Upper lobe of left lung (tissue), 6 donors: ENCODE data around the gene PCYOX1L. TPM values are rescaled to one million over a fixed set of nuclear protein-coding genes. Genes with fewer than 3 reads are reported as not detected.
A peak's percentile ranks its signal among the peaks of the same experiment; 100 is the strongest.

Source experiments
- ATAC-seq, 2 donors: fragments of 200-7000 bp; cut with Tn5 transposase; one replicate each; pipeline ENCODE4 v1.9.1; 2022; ENCODE audit warnings: mild to moderate bottlenecking in 2 of 2, moderate library complexity in 2 of 2; ENCODE audit not compliant: low FRiP score in 2 of 2
- DNase-seq, 2 donors: peaks; one replicate each; pipeline ENCODE4 v3.0.0-alpha.2; 2019 to 2020
- H3K27ac ChIP-seq, 4 donors: fragments of 200-600 bp; sonication (generic); one replicate each; pipeline ENCODE4 v1.5.1; 2016 to 2019
- H3K27me3 ChIP-seq, 4 donors: fragments of 200-600 bp; sonication (generic); one replicate each; pipeline ENCODE4 v1.5.1; 2017 to 2019
- H3K36me3 ChIP-seq, 4 donors: fragments of 200-600 bp; sonication (generic); one replicate each; pipeline ENCODE4 v1.5.1; 2016 to 2019
- H3K4me1 ChIP-seq, 4 donors: fragments of 200-600 bp; sonication (generic); one replicate each; pipeline ENCODE4 v1.5.1; 2018 to 2019
- H3K4me3 ChIP-seq, 4 donors: fragments of 200-600 bp; sonication (generic); one replicate each; pipeline ENCODE4 v1.5.1; 2017 to 2019; ENCODE audit warnings: mild to moderate bottlenecking in 2 of 4, moderate library complexity in 1 of 4
- H3K9me3 ChIP-seq, 4 donors: fragments of 200-600 bp; sonication (generic); one replicate each; pipeline ENCODE4 v1.5.1; 2018 to 2019
- EP300 ChIP-seq, 4 donors: sonication (generic); formaldehyde crosslinking; IDR thresholded peaks; one replicate each; pipeline ENCODE4 v1.5.1; 2017; ENCODE audit warnings: antibody characterized with exemption in 4 of 4, control low read depth in 2 of 4
- POLR2A ChIP-seq, 4 donors: fragments of 450-650 bp; IDR thresholded peaks; one replicate each; pipeline ENCODE4 v1.5.1; 2016 to 2017; ENCODE audit warnings: antibody characterized with exemption in 4 of 4, mild to moderate bottlenecking in 2 of 4
- POLR2AphosphoS5 ChIP-seq, 2 donors: sonication (generic); formaldehyde crosslinking; IDR thresholded peaks; one replicate each; pipeline ENCODE4 v1.5.1; 2017; ENCODE audit warnings: antibody characterized with exemption in 2 of 2
- WGBS, 2 donors: methylation state at CpG; one replicate each; pipeline ENCODE4 v1.1.5; 2017 to 2018; 5-methylcytosine and 5-hydroxymethylcytosine counted together
- total RNA-seq, 6 donors: library from RNA; depleted of rRNA in 4 of 6; stranded (reverse); fragments of >200 nt in 4 of 6; gene quantifications; one replicate each; pipeline versions ENCODE4 v1.1.0 to v1.2.1, GENCODE V29; 2016 to 2021
- TF ChIP-seq, protein P1 (sequence below), 6 experiments: fragments of 450-650 bp in 4 of 6; fragments of 200-600 bp in 2 of 6; sonication (generic) in 2 of 6; IDR thresholded peaks; one replicate each; pipeline ENCODE4 v1.5.1; 2016 to 2019; ENCODE audit warnings: antibody characterized with exemption in 6 of 6
- donor health status: DM: no; HTN: no; CAD: no; lungs with moderate emphysema.
- donor health status: DM: no; HTN: yes; CAD: no; lungs with severe emphysema.

PCYOX1L gene
- total RNA-seq, 6 donors from 2014 or later = 3.2 to 10.1 (median 5.0) TPM

DNA sequence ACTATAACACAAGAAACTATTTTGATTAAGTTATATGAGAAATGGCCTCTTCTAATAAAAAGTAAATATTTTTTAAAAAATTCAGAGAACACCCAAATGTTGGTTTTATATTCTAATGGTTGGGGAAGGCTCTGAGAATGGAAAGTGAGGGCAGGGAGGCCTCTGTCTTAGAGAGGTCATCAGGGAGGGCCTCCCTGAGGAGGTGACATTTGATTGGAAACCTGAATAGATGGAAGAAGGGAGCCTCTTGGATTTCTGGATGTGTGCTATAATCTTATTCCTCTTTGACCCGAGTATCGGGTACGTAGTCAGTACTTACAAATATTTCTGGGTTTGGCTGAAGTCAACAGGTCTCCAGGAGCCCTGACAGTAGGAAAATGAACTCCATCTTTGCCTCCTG is 38.7 kb upstream of the PCYOX1L start:
- TF ChIP-seq EP300 (IDR thresholded peaks at IDR 0.05) (no peak), POLR2AphosphoS5 (IDR thresholded peaks at IDR 0.05) (no peak), POLR2A (IDR thresholded peaks at IDR 0.05) (no peak)
- TF ChIP-seq, protein P1, sequence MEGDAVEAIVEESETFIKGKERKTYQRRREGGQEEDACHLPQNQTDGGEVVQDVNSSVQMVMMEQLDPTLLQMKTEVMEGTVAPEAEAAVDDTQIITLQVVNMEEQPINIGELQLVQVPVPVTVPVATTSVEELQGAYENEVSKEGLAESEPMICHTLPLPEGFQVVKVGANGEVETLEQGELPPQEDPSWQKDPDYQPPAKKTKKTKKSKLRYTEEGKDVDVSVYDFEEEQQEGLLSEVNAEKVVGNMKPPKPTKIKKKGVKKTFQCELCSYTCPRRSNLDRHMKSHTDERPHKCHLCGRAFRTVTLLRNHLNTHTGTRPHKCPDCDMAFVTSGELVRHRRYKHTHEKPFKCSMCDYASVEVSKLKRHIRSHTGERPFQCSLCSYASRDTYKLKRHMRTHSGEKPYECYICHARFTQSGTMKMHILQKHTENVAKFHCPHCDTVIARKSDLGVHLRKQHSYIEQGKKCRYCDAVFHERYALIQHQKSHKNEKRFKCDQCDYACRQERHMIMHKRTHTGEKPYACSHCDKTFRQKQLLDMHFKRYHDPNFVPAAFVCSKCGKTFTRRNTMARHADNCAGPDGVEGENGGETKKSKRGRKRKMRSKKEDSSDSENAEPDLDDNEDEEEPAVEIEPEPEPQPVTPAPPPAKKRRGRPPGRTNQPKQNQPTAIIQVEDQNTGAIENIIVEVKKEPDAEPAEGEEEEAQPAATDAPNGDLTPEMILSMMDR (IDR thresholded peaks at IDR 0.05) = no peak
- Histone ChIP-seq H3K4me1 (peaks cover 15 to 28% (median 22%) of the 10 kb centered on the region in 4 donors), H3K9me3 (no peaks in the 10 kb centered on the region), H3K4me3 (no peak overlapping the region), H3K36me3 (peaks cover 0 to 10% (median 0%) of the 10 kb centered on the region in 4 donors), H3K27me3 (no peaks in the 10 kb centered on the region), H3K27ac (peak overlapping the region in 2 of 4 donors; percentile 15 to 24)
- 91 to 97% methylated on average over 3 of the region's 3 CpGs for WGBS, 2 donors
- DNase-seq (no peak), ATAC-seq (no peak)

DNA sequence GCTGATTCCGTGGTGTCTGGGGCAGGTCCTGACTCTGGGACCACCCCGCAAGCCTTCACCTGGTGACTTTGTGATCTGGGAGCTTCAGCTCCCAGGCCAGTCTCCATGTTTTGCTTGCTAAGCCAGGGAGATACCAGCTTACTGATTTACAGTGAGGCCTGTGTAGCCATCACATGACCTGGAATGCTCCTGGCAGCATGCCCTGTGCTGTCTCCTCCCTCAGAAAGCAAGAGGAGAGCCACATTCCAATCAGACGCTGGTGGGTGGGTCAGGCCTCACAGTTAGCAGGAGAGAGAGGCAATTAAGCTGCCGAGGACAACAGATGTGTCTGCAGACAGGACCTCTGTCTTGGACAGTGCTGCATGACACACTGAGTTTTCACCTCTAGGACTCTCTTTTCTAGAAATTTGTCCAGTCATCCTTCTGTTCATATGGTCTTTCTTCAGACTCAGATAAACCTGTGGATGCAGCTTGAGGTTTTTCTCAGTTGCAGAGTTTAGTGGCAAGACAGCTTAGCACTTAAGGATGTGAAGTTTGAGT is 37.0 kb upstream of the PCYOX1L start:
- no peaks in the 10 kb centered on the region for H3K27me3 ChIP-seq
- H3K36me3 ChIP-seq = peaks cover 0 to 13% (median 0%) of the 10 kb centered on the region in 4 donors
- peak in 1 of 2 donors; percentile 26 for TF ChIP-seq POLR2AphosphoS5 (IDR thresholded peaks at IDR 0.05)
- TF ChIP-seq, protein P1 (IDR thresholded peaks at IDR 0.05) = no peak
- peak; percentile 76 to 80 for ATAC-seq
- peak in 1 of 2 donors; percentile 84 for DNase-seq
- no peak overlapping the region for H3K4me3 ChIP-seq
- H3K27ac ChIP-seq = peak overlapping the region; percentile 36 to 62 (median 48)
- no peaks in the 10 kb centered on the region for H3K9me3 ChIP-seq
- 22 to 44% methylated on average over 2 to 4 of the region's 4 CpGs for WGBS, 2 donors
- peaks cover 15 to 28% (median 22%) of the 10 kb centered on the region in 4 donors for H3K4me1 ChIP-seq

DNA sequence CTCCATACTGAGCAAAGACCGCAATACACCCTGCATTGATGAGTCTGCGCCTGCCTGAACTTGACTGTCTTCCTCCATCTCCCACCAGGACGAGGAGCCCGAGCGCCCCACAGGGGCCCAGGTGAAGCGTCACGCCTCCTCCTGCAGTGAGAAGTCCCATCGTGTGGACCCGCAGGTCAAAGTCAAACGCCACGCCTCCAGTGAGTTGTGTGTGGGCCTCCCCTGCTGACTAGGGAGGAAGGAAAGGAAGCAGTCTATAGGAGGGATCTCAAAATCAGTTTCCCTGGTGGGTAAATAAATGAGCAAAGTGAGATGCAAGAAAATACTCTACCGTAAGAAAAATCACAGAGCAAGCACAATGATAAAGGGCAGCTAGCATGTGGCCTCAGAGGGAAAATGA is 35.3 kb upstream of the PCYOX1L start:
- 83 to 91% methylated on average over 12 of the region's 12 CpGs for WGBS, 2 donors
- peaks cover 15 to 28% (median 22%) of the 10 kb centered on the region in 4 donors for H3K4me1 ChIP-seq
- H3K9me3 ChIP-seq = no peaks in the 10 kb centered on the region
- H3K36me3 ChIP-seq = peaks cover 0 to 13% (median 0%) of the 10 kb centered on the region in 4 donors
- TF ChIP-seq POLR2AphosphoS5 (IDR thresholded peaks at IDR 0.05) (no peak), POLR2A (IDR thresholded peaks at IDR 0.05) (no peak), EP300 (IDR thresholded peaks at IDR 0.05) (no peak)
- TF ChIP-seq, protein P1 (IDR thresholded peaks at IDR 0.05) = no peak
- H3K27ac ChIP-seq = peak overlapping the region; percentile 37 to 74 (median 56)
- no peaks in the 10 kb centered on the region for H3K27me3 ChIP-seq
- H3K4me3 ChIP-seq = no peak overlapping the region
- DNase-seq (peak in 1 of 2 donors; percentile 45), ATAC-seq (no peak)

DNA sequence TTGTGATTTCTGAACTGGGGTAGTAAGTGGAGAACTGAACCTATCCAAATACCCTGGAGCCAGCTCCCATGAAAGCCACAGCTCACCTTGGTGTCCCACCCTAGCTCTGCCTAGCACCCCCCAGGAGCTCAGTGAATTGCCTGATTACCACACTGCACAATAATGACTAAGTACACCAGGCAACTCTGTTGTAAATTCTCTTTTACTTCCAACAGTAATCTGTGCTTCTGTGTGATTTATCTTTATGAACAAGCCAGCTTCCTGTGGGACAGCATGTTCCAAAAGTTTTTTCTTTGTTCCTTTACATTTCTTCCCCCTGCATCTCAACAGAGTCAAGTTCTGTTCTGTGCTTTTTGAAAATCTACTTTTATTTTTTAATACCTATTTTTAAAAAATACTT is 34.6 kb upstream of the PCYOX1L start:
- ATAC-seq (no peak), DNase-seq (no peak)
- Histone ChIP-seq H3K4me3 (no peak overlapping the region), H3K27ac (peak overlapping the region; percentile 37 to 74 (median 56)), H3K36me3 (peaks cover 0 to 12% (median 0%) of the 10 kb centered on the region in 4 donors), H3K9me3 (no peaks in the 10 kb centered on the region), H3K4me1 (peaks cover 15 to 28% (median 22%) of the 10 kb centered on the region in 4 donors), H3K27me3 (no peaks in the 10 kb centered on the region)
- TF ChIP-seq POLR2AphosphoS5 (IDR thresholded peaks at IDR 0.05) (no peak), EP300 (IDR thresholded peaks at IDR 0.05) (peak in 1 of 4 donors; percentile 54)

DNA sequence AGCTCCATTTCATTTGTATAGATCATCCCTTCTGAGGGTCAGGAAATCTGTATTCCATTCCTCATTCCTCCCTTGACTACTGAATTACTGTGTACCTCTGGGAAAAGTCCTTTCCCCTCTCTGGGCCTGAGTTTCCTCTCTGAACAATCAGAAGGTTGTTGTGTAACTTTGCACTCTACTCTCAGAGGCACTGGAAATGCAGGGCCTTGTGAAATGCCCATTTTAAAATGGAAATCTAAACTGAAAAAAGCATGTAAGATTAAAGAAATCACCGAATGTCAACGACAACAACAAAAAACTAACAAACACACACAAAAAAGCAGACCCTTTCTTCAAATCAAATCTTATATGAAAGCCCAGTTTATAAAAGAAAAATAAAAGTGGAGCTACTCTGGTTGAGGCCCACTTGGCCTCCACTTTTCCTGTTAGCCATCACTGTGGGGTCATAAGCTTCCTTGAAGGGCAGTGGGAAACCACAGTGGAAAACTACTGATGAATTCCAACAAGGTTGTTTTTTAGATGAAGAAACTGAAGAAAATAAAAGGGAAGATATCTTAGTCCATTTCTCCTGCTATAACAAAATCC is 34.1 kb upstream of the PCYOX1L start:
- TF ChIP-seq, protein P1 (IDR thresholded peaks at IDR 0.05) = no peak
- no peak for TF ChIP-seq POLR2A (IDR thresholded peaks at IDR 0.05)
- no peak for TF ChIP-seq EP300 (IDR thresholded peaks at IDR 0.05)
- no peak for TF ChIP-seq POLR2AphosphoS5 (IDR thresholded peaks at IDR 0.05)
- peak overlapping the region; percentile 44 to 74 (median 56) for H3K27ac ChIP-seq

More for the DNA sequence above, 34.1 kb upstream of the PCYOX1L start:
- ATAC-seq = no peak
- no peak for DNase-seq
- Histone ChIP-seq H3K27me3 (no peaks in the 10 kb centered on the region), H3K4me3 (no peak overlapping the region), H3K36me3 (peaks cover 0 to 8% (median 0%) of the 10 kb centered on the region in 4 donors), H3K4me1 (peaks cover 15 to 28% (median 22%) of the 10 kb centered on the region in 4 donors), H3K9me3 (no peaks in the 10 kb centered on the region)
- WGBS, 2 donors = 83 to 91% methylated on average over 2 of the region's 2 CpGs
